Keratinocyte (primary cell): ENCODE data around the gene TTI1.

Experiments
- EZH2 ChIP-seq: IDR thresholded peaks from one replicate; pipeline ENCODE4 v1.6.1; 2012; ENCODE audit warnings: inconsistent platforms, mild to moderate bottlenecking, low read length, moderate library complexity
- TF ChIP-seq, protein P1 (sequence below), 3 experiments: IDR thresholded peaks in 1 of 3; conservative IDR thresholded peaks in 1 of 3; optimal IDR thresholded peaks in 1 of 3; 2 replicates in 2 of 3; 3 replicates in 1 of 3; pipeline versions ENCODE3 to v1.5.1; 2011; ENCODE audit warnings: low read length in 3 of 3, mild to moderate bottlenecking in 3 of 3, moderate library complexity in 2 of 3, control low read depth in 1 of 3, inconsistent platforms in 1 of 3; ENCODE audit not compliant: insufficient read depth in 2 of 3; ENCODE audit errors: extremely low read depth in 1 of 3

- TF ChIP-seq, protein P1, sequence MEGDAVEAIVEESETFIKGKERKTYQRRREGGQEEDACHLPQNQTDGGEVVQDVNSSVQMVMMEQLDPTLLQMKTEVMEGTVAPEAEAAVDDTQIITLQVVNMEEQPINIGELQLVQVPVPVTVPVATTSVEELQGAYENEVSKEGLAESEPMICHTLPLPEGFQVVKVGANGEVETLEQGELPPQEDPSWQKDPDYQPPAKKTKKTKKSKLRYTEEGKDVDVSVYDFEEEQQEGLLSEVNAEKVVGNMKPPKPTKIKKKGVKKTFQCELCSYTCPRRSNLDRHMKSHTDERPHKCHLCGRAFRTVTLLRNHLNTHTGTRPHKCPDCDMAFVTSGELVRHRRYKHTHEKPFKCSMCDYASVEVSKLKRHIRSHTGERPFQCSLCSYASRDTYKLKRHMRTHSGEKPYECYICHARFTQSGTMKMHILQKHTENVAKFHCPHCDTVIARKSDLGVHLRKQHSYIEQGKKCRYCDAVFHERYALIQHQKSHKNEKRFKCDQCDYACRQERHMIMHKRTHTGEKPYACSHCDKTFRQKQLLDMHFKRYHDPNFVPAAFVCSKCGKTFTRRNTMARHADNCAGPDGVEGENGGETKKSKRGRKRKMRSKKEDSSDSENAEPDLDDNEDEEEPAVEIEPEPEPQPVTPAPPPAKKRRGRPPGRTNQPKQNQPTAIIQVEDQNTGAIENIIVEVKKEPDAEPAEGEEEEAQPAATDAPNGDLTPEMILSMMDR (optimal IDR thresholded peaks at IDR 0.05 in 1 of 3, IDR thresholded peaks at IDR 0.05 in 1 of 3, conservative IDR thresholded peaks at IDR 0.05 in 1 of 3; ENCODE audit: extremely low read depth in 1 of 3, insufficient read depth in 2 of 3, low read length in 3 of 3): no peak
- no peak for TF ChIP-seq EZH2
Observed at GRCh38 chr20:38032585-38033329, 499 bp downstream of the TTI1 start.
